Neural crest cell (in vitro differentiated cells): ENCODE data around the gene ENOX2. TPM values are rescaled to one million over a fixed set of nuclear protein-coding genes. Genes with fewer than 3 reads are reported as not detected.

ENCODE experiments used
- DNase-seq: peaks from one replicate; pipeline ENCODE4 v3.0.0; 2021; ENCODE audit warnings: low read depth, mixed read lengths, low spot score
- H3K27ac Mint-ChIP-seq: one replicate; pipeline ENCODE4 v1.8.0; 2021; ENCODE audit warnings: mild to moderate bottlenecking, mixed read lengths; ENCODE audit not compliant: unreplicated experiment
- H3K27me3 Mint-ChIP-seq: 2 replicates; pipeline ENCODE4 v1.8.0; 2021; ENCODE audit warnings: low read depth, mild to moderate bottlenecking, mixed read lengths
- H3K36me3 Mint-ChIP-seq: 2 replicates; pipeline ENCODE4 v1.8.0; 2021; ENCODE audit warnings: low read depth, mild to moderate bottlenecking, mixed read lengths
- H3K4me1 Mint-ChIP-seq: 2 replicates; pipeline ENCODE4 v1.8.0; 2021; ENCODE audit warnings: mixed read lengths
- H3K4me3 Mint-ChIP-seq: one replicate; pipeline ENCODE4 v1.8.0; 2021; ENCODE audit warnings: mild to moderate bottlenecking, mixed read lengths
- H3K9me3 Mint-ChIP-seq: 2 replicates; pipeline ENCODE4 v1.8.0; 2021; ENCODE audit warnings: mixed read lengths
- CTCF ChIP-seq: fragments of 200-600 bp; sonication (generic); conservative IDR thresholded peaks from 2 replicates; pipeline ENCODE4 v1.5.0; 2021; ENCODE audit warnings: antibody characterized with exemption, mild to moderate bottlenecking
- total RNA-seq: library from RNA; stranded (reverse); gene quantifications from 2 replicates; pipeline ENCODE4 v1.2.1, GENCODE V29; 2021

ENOX2 gene
- total RNA-seq, 1 donor from 2014 or later, result 40.3 TPM

GRCh38 chrX:130769835-130770234, 133.2 kb downstream of the ENOX2 start:
- DNase-seq, result no peak
- no peaks in the 10 kb centered on the region for H3K27me3 Mint-ChIP-seq
- no peak overlapping the region for H3K4me3 Mint-ChIP-seq
- no peaks in the 10 kb centered on the region for H3K36me3 Mint-ChIP-seq
- no peak for TF ChIP-seq CTCF
- no peak overlapping the region for H3K27ac Mint-ChIP-seq
- H3K4me1 Mint-ChIP-seq, result peaks cover 31% of the 10 kb centered on the region
- H3K9me3 Mint-ChIP-seq, result no peaks in the 10 kb centered on the region

DNA sequence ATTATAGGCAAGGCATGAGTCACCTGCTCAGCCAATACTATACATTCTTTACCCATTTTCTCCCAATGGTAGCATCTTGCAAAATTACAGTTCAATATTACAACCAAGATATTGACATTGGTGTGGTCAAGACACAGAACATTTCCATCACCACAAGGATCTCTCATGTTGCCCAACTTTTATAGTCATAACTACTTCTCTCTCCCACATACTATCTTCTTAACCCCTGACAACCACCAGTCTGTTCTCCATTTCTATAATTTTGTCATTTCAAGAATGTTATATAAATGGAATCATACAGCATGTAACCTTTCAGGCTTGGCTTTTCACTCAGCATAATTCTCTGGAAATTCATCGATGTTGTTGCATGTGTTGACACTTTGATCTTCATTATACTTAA, 144.9 kb downstream of the ENOX2 start:
- H3K9me3 Mint-ChIP-seq, result no peaks in the 10 kb centered on the region
- peaks cover 9% of the 10 kb centered on the region for H3K36me3 Mint-ChIP-seq
- H3K27me3 Mint-ChIP-seq, result no peaks in the 10 kb centered on the region
- H3K4me3 Mint-ChIP-seq, result no peak overlapping the region
- no peak for DNase-seq
- peaks cover 6% of the 10 kb centered on the region for H3K4me1 Mint-ChIP-seq
- TF ChIP-seq CTCF, result no peak
- H3K27ac Mint-ChIP-seq, result no peak overlapping the region

DNA sequence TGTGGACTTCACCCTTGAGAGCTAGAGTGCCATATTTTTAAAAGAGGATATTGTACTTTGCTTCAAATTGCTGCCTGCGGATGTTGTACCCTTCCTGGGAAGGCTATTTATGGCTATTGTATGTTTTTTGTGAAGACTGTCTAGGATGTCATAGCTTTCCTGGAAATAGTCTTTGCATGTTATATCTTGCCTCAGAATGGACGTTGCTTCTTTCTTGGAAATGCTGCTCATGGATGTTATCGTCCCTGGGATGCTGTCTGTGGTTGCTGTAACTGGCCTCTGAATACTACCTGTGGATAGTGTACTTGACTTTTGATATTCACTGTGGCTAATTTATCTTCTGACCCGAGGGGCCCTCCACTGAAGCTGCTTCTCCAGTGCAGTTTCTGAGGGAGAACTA, 146.8 kb downstream of the ENOX2 start:
- Mint-ChIP-seq H3K27ac (no peak overlapping the region), H3K27me3 (no peaks in the 10 kb centered on the region), H3K9me3 (no peaks in the 10 kb centered on the region), H3K36me3 (peaks cover 5% of the 10 kb centered on the region), H3K4me1 (peaks cover 6% of the 10 kb centered on the region), H3K4me3 (no peak overlapping the region)
- no peak for DNase-seq
- TF ChIP-seq CTCF, result no peak

- Mint-ChIP-seq H3K27ac (no peak overlapping the region), H3K9me3 (no peaks in the 10 kb centered on the region), H3K4me1 (peaks cover 6% of the 10 kb centered on the region), H3K4me3 (no peak overlapping the region), H3K36me3 (no peaks in the 10 kb centered on the region), H3K27me3 (no peaks in the 10 kb centered on the region)
- no peak for TF ChIP-seq CTCF
- no peak for DNase-seq
These were observed 148.7 kb downstream of the ENOX2 start for GRCh38 chrX:130754353-130754752.

DNA sequence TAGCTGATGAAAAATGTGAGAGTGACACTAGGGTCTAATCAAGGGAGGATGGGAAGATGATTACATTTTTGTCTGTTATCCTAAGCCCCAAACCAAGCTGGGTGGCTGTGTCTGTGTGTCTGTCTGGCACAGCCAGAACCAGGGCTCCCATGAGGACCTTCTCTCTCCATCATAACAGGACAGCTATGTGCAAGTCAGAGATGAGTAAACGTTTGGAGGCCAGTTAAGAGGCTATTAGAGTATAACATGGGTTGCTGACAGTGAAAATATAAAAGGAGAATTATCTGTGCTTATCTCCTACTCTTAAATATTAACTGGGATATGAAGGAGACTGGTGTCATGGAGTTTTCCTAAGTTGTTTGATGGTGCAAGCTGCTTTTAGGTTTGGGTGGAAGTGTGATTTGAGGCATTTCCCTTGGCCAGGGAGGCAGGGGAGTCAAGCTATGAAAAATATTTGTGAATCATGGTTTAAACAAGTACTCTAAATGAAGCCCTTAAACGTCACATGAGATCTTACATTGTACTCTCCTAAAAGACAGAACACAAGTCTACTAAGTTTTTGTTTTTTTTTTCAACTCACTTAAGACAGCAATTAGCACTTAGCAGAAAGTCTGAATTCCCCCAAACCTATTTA, 156.2 kb downstream of the ENOX2 start:
- peaks cover 8% of the 10 kb centered on the region for H3K4me1 Mint-ChIP-seq
- no peaks in the 10 kb centered on the region for H3K27me3 Mint-ChIP-seq
- H3K9me3 Mint-ChIP-seq, result no peaks in the 10 kb centered on the region
- no peak overlapping the region for H3K4me3 Mint-ChIP-seq
- H3K36me3 Mint-ChIP-seq, result no peaks in the 10 kb centered on the region
- no peak overlapping the region for H3K27ac Mint-ChIP-seq
- no peak for DNase-seq
- no peak for TF ChIP-seq CTCF
